Fibroblast of lung (primary cell): ENCODE data around the gene HDAC10. TPM values are rescaled to one million over a fixed set of nuclear protein-coding genes. Genes with fewer than 3 reads are reported as not detected.
A peak's percentile ranks its signal among the peaks of the same experiment; 100 is the strongest.

Experiments
- DNase-seq, 2 donors: peaks; one replicate each; pipeline versions ENCODE4 v3.0.0 to v3.0.0-alpha.2; 2010; ENCODE audit warnings: low read depth in 2 of 2
- H2AFZ ChIP-seq: 2 replicates; pipeline ENCODE4 v1.5.1; 2012; ENCODE audit warnings: low read length, control low read depth, inconsistent platforms
- H3K27ac ChIP-seq: 2 replicates; pipeline ENCODE4 v1.5.1; 2011; ENCODE audit warnings: low read length, control low read depth; ENCODE audit not compliant: insufficient read depth
- H3K27me3 ChIP-seq: 2 replicates; pipeline ENCODE4 v1.5.1; 2011; ENCODE audit warnings: mild to moderate bottlenecking, low read length; ENCODE audit not compliant: control insufficient read depth, insufficient read depth
- H3K36me3 ChIP-seq: 2 replicates; pipeline ENCODE4 v1.5.1; 2011; ENCODE audit warnings: low read length; ENCODE audit not compliant: control insufficient read depth, insufficient read depth
- H3K4me1 ChIP-seq: 2 replicates; pipeline ENCODE4 v1.5.1; 2011; ENCODE audit warnings: low read length; ENCODE audit not compliant: control insufficient read depth, insufficient read depth; ENCODE audit errors: extremely low read depth
- H3K4me2 ChIP-seq: 2 replicates; pipeline ENCODE4 v1.5.1; 2011; ENCODE audit warnings: low read length, control low read depth; ENCODE audit not compliant: insufficient read depth; ENCODE audit errors: extremely low read depth
- H3K4me3 ChIP-seq, 4 experiments: fragments of 200-600 bp in 1 of 4; sonication (generic) in 1 of 4; replicated peaks in 1 of 4; 2 replicates each; pipeline ENCODE4 v1.5.1; 2011 to 2016; ENCODE audit warnings: low read length in 4 of 4, low read depth in 3 of 4, mild to moderate bottlenecking in 3 of 4, control low read depth in 2 of 4, inconsistent platforms in 1 of 4, mixed read lengths in 1 of 4; ENCODE audit not compliant: insufficient read depth in 1 of 4; ENCODE audit errors: control extremely low read depth in 1 of 4
- H3K79me2 ChIP-seq: 2 replicates; pipeline ENCODE4 v1.5.1; 2012; ENCODE audit warnings: mild to moderate bottlenecking, low read length, inconsistent platforms; ENCODE audit not compliant: control insufficient read depth, insufficient read depth
- H3K9ac ChIP-seq: 2 replicates; pipeline ENCODE4 v1.5.1; 2011; ENCODE audit warnings: mild to moderate bottlenecking, low read length, control low read depth; ENCODE audit not compliant: insufficient read depth
- H3K9me3 ChIP-seq: 2 replicates; pipeline ENCODE4 v1.5.1; 2012; ENCODE audit warnings: low read depth, low read length; ENCODE audit not compliant: control insufficient read depth, insufficient read depth
- H4K20me1 ChIP-seq: 2 replicates; pipeline ENCODE4 v1.5.1; 2011; ENCODE audit warnings: low read length; ENCODE audit not compliant: control insufficient read depth, insufficient read depth; ENCODE audit errors: extremely low read depth
- EZH2 ChIP-seq: IDR thresholded peaks from 2 replicates; pipeline ENCODE4 v1.5.1; 2012; ENCODE audit warnings: low read length, control low read depth, mild to moderate bottlenecking; ENCODE audit errors: missing control alignments
- polyA plus RNA-seq, 2 donors: library from polyadenylated mRNA; depleted of rRNA in 1 of 2; stranded (reverse) in 1 of 2; unstranded in 1 of 2; fragments of >200 nt; gene quantifications; 2 replicates each; pipeline ENCODE4 v1.2.1, GENCODE V29; 2011 to 2012; ENCODE audit warnings: missing spikeins in 1 of 2
- total RNA-seq: library from RNA; depleted of rRNA; stranded (reverse); fragments of >200 nt; gene quantifications from 2 replicates; pipeline ENCODE4 v1.2.1, GENCODE V29; 2014
- TF ChIP-seq, protein P1 (sequence below), 2 donors: IDR thresholded peaks in 1 of 2; conservative IDR thresholded peaks in 1 of 2; 1 replicate in 1 of 2; 2 replicates in 1 of 2; pipeline ENCODE4 v1.5.1; 2011 to 2012; ENCODE audit warnings: low read length in 2 of 2, control low read depth in 1 of 2, inconsistent platforms in 1 of 2, low read depth in 1 of 2, mild to moderate bottlenecking in 1 of 2

Gene HDAC10
- total and polyA plus RNA-seq, 2 donors (not counting 1 experiment from before 2014, with no cell fraction given) = 5.1 to 27.6 TPM

GRCh38 chr22:50262973-50263617, 12.0 kb upstream of the HDAC10 start:
- H3K9me3 ChIP-seq = no peaks in the 10 kb centered on the region
- H3K27ac ChIP-seq = no peak overlapping the region
- H3K79me2 ChIP-seq = peaks cover 8% of the 10 kb centered on the region
- no peaks in the 10 kb centered on the region for H3K36me3 ChIP-seq
- H3K4me3 ChIP-seq = no peak overlapping the region
- H3K4me2 ChIP-seq = no peak overlapping the region
- H3K4me1 ChIP-seq = peaks cover 6% of the 10 kb centered on the region
- no peak overlapping the region for H3K9ac ChIP-seq
- H2AFZ ChIP-seq = no peak overlapping the region
- no peak for DNase-seq
- no peaks in the 10 kb centered on the region for H4K20me1 ChIP-seq
- TF ChIP-seq, protein P1, sequence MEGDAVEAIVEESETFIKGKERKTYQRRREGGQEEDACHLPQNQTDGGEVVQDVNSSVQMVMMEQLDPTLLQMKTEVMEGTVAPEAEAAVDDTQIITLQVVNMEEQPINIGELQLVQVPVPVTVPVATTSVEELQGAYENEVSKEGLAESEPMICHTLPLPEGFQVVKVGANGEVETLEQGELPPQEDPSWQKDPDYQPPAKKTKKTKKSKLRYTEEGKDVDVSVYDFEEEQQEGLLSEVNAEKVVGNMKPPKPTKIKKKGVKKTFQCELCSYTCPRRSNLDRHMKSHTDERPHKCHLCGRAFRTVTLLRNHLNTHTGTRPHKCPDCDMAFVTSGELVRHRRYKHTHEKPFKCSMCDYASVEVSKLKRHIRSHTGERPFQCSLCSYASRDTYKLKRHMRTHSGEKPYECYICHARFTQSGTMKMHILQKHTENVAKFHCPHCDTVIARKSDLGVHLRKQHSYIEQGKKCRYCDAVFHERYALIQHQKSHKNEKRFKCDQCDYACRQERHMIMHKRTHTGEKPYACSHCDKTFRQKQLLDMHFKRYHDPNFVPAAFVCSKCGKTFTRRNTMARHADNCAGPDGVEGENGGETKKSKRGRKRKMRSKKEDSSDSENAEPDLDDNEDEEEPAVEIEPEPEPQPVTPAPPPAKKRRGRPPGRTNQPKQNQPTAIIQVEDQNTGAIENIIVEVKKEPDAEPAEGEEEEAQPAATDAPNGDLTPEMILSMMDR (conservative IDR thresholded peaks at IDR 0.05 in 1 of 2, IDR thresholded peaks at IDR 0.05 in 1 of 2; ENCODE audit: low read depth in 1 of 2, low read length in 2 of 2) = no peak
- no peak for TF ChIP-seq EZH2
- H3K27me3 ChIP-seq = no peaks in the 10 kb centered on the region

DNA sequence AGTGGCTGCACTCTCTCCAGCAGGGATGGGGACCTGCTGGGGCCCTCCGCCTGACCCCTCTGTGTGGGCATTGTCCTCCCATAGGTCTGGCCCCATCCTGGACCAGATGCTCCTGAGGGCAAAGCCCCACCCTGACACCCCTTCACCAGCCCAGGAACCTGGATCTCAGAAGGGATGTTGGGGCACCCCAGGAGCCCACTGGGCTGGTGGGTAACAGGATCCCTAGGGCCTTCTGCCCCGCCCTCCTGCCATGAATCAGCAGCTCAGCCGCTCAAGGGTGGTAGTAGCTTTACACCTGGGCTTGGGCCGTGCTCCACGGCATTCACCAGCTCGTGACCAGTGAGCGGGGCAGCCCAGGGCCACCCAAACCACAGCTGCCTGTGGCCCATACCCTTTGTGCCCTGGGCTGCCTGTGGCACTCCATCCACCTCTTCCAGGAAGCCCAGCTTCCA, 11.4 kb upstream of the HDAC10 start:
- no peak for DNase-seq
- no peaks in the 10 kb centered on the region for H3K27me3 ChIP-seq
- no peak overlapping the region for H3K4me3 ChIP-seq
- H3K79me2 ChIP-seq = peaks cover 8% of the 10 kb centered on the region
- TF ChIP-seq, protein P1 (conservative IDR thresholded peaks at IDR 0.05 in 1 of 2, IDR thresholded peaks at IDR 0.05 in 1 of 2; ENCODE audit: low read depth in 1 of 2, low read length in 2 of 2) = no peak
- no peak for TF ChIP-seq EZH2
- H3K36me3 ChIP-seq = peaks cover 2% of the 10 kb centered on the region
- H3K4me1 ChIP-seq = peaks cover 6% of the 10 kb centered on the region
- no peaks in the 10 kb centered on the region for H3K9me3 ChIP-seq
- H3K27ac ChIP-seq = no peak overlapping the region
- H2AFZ ChIP-seq = no peak overlapping the region
- no peak overlapping the region for H3K9ac ChIP-seq
- H4K20me1 ChIP-seq = no peaks in the 10 kb centered on the region
- H3K4me2 ChIP-seq = no peak overlapping the region

DNA sequence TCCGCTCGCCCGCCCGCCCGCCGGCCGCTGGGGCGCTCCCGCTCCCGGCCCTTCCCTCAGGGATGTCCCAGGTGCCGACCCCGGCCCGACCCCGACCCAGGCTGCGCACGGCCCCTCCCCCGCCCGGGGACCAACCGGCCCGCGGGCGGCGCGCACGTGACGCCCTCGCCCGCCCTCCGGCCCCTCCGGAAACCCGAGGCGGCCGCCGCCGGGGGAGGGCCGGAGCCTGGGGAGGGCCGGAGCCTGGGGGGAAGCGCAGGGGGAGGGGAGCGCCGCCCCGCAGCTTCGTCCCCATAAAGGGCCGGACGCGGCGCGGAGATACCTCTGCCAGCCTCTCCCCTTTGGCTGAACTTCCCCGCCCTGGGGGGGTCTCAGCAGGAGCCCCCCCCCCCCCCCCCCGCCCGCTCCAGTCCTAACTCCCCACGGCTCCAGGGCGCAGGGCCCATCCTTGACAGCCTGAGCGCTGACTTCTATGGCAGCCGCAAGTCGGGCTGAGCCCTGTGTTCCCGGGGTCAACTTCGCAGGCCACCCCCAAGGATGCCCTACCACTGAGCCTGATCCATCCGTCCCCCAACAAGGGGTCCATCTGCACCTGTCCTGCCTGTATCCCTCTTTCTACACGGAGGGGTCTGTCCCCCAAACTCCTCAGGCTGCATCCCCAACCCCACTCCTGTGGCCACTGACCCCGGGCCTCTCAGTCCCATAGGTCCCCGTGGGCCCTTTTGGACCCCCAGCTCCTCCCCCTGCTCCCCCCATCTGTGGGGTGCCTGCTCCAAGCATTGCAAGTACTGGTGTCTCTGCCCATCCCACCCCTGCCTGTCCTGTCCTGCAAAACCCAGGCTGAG, 10.8 kb upstream of the HDAC10 start, which contains the start of gene MAPK12:
TSS of gene MAPK12 (minus strand) at position 69 of the 845 bp plus-strand sequence. CDS start 174 bp downstream, outside the sequence.
- peak within 1 kb of the TSS; percentile 46 for H2AFZ ChIP-seq

More for the DNA sequence above, 10.8 kb upstream of the HDAC10 start, which contains the start of gene MAPK12:
- H3K4me1 ChIP-seq = peaks cover 6% of the 10 kb centered on the region
- H4K20me1 ChIP-seq = no peaks in the 10 kb centered on the region
- no peaks in the 10 kb centered on the region for H3K9me3 ChIP-seq
- DNase-seq = peak in 1 of 2 donors; percentile 45
- H3K4me2 ChIP-seq = peak within 1 kb of the TSS; percentile 81
- H3K79me2 ChIP-seq = peaks cover 8% of the 10 kb centered on the region
- H3K27ac ChIP-seq = peak within 1 kb of the TSS; percentile 54
- no peaks in the 10 kb centered on the region for H3K27me3 ChIP-seq
- no peak for TF ChIP-seq EZH2
- TF ChIP-seq, protein P1 (conservative IDR thresholded peaks at IDR 0.05 in 1 of 2, IDR thresholded peaks at IDR 0.05 in 1 of 2; ENCODE audit: low read depth in 1 of 2, low read length in 2 of 2) = no peak
- H3K36me3 ChIP-seq = peaks cover 5% of the 10 kb centered on the region
- H3K4me3 ChIP-seq = peak within 1 kb of the TSS; percentile 62 to 73 (median 70)
- peak within 1 kb of the TSS; percentile 72 for H3K9ac ChIP-seq
